Keratinocyte (primary cell): ENCODE measurements around the gene MBTD1. TPM values are rescaled to one million over a fixed set of nuclear protein-coding genes. Genes with fewer than 3 reads are reported as not detected.

Experiments used
- DNase-seq: peaks from one replicate; pipeline ENCODE4 v3.0.0-alpha.2; 2011; ENCODE audit warnings: low read depth, missing footprints, low spot score
- FAIRE-seq: peaks from 2 replicates; lab custom pipeline; 2011; peaks lifted over from hg19 to GRCh38; lab: Jason Lieb, UNC
- H2AFZ ChIP-seq: 2 replicates; pipeline ENCODE4 v1.6.0; 2012; ENCODE audit warnings: low read length, control low read depth, inconsistent platforms; ENCODE audit not compliant: control insufficient read depth
- H3K27ac ChIP-seq: 2 replicates; pipeline ENCODE4 v1.5.1; 2011; ENCODE audit warnings: low read length; ENCODE audit not compliant: control insufficient read depth, insufficient read depth
- H3K27me3 ChIP-seq: 3 replicates; pipeline ENCODE4 v1.6.0; 2011; ENCODE audit warnings: low read length; ENCODE audit not compliant: control insufficient read depth, insufficient read depth; ENCODE audit errors: extremely low read depth
- H3K36me3 ChIP-seq, 2 experiments: 2 replicates in 1 of 2; 3 replicates in 1 of 2; pipeline ENCODE4 v1.5.1; 2011; ENCODE audit warnings: low read length in 2 of 2, mild to moderate bottlenecking in 1 of 2; ENCODE audit not compliant: control insufficient read depth in 2 of 2, insufficient read depth in 2 of 2; ENCODE audit errors: extremely low read depth in 1 of 2
- H3K4me1 ChIP-seq: 3 replicates; pipeline ENCODE4 v1.5.1; 2011; ENCODE audit warnings: low read length; ENCODE audit not compliant: control insufficient read depth, insufficient read depth; ENCODE audit errors: extremely low read depth
- H3K4me2 ChIP-seq: 3 replicates; pipeline ENCODE4 v1.6.0; 2011; ENCODE audit warnings: low read depth, low read length; ENCODE audit not compliant: control insufficient read depth, insufficient read depth; ENCODE audit errors: extremely low read depth
- H3K4me3 ChIP-seq, 3 experiments: fragments of 200-600 bp in 1 of 3; sonication (generic) in 1 of 3; 2 replicates in 2 of 3; 3 replicates in 1 of 3; pipeline ENCODE4 v1.5.1; 2011 to 2016; ENCODE audit warnings: low read length in 3 of 3, mild to moderate bottlenecking in 3 of 3, control low read depth in 2 of 3, inconsistent platforms in 1 of 3, low read depth in 1 of 3, mixed read lengths in 1 of 3, mixed run types in 1 of 3, moderate library complexity in 1 of 3; ENCODE audit not compliant: control insufficient read depth in 2 of 3, insufficient read depth in 2 of 3; ENCODE audit errors: extremely low read depth in 1 of 3
- H3K79me2 ChIP-seq: 2 replicates; pipeline ENCODE4 v1.6.0; 2012; ENCODE audit warnings: low read length; ENCODE audit not compliant: control insufficient read depth, insufficient read depth
- H3K9ac ChIP-seq: 3 replicates; pipeline ENCODE4 v1.6.0; 2011; ENCODE audit warnings: low read length; ENCODE audit not compliant: control insufficient read depth, insufficient read depth; ENCODE audit errors: extremely low read depth
- H3K9me1 ChIP-seq: 3 replicates; pipeline ENCODE4 v1.6.0; 2011; ENCODE audit warnings: low read length; ENCODE audit not compliant: control insufficient read depth, insufficient read depth; ENCODE audit errors: extremely low read depth
- H3K9me3 ChIP-seq: 2 replicates; pipeline ENCODE4 v1.5.1; 2012; ENCODE audit warnings: low read depth, low read length; ENCODE audit not compliant: control insufficient read depth
- H4K20me1 ChIP-seq: 3 replicates; pipeline ENCODE4 v1.6.0; 2011; ENCODE audit warnings: low read length; ENCODE audit not compliant: control insufficient read depth, insufficient read depth; ENCODE audit errors: extremely low read depth
- EZH2 ChIP-seq: IDR thresholded peaks from one replicate; pipeline ENCODE4 v1.6.1; 2012; ENCODE audit warnings: inconsistent platforms, mild to moderate bottlenecking, low read length, moderate library complexity
- dilution Hi-C: fragments of 300-500 bp; cut with MboI; formaldehyde crosslinking; loops from one replicate; pipeline ENCODE4 v1.7.0; 2020; ENCODE audit warnings: low sequenced_read_pairs; ENCODE audit not compliant: extremely low pct_ligation_motif_present
- polyA plus RNA-seq, 5 experiments: library from polyadenylated mRNA; depleted of rRNA in 3 of 5; stranded (reverse) in 3 of 5; stranded (forward) in 1 of 5; unstranded in 1 of 5; fragments of >200 nt; gene quantifications; 1 replicate in 1 of 5; 2 replicates in 3 of 5; 3 replicates in 1 of 5; pipeline versions ENCODE4 v1.2.1 to v1.2.3, GENCODE V29; 2011 to 2012; ENCODE audit warnings: missing spikeins in 2 of 5, low read depth in 1 of 5, low replicate concordance in 1 of 5
- TF ChIP-seq, protein P1 (sequence below), 3 experiments: IDR thresholded peaks in 1 of 3; conservative IDR thresholded peaks in 1 of 3; optimal IDR thresholded peaks in 1 of 3; 2 replicates in 2 of 3; 3 replicates in 1 of 3; pipeline versions ENCODE3 to v1.5.1; 2011; ENCODE audit warnings: low read length in 3 of 3, mild to moderate bottlenecking in 3 of 3, moderate library complexity in 2 of 3, control low read depth in 1 of 3, inconsistent platforms in 1 of 3; ENCODE audit not compliant: insufficient read depth in 2 of 3; ENCODE audit errors: extremely low read depth in 1 of 3

The MBTD1 gene
- polyA plus RNA-seq, 1 donor (not counting 4 experiments of a cell fraction or from before 2014, with no cell fraction given) = 7.0 TPM

DNA sequence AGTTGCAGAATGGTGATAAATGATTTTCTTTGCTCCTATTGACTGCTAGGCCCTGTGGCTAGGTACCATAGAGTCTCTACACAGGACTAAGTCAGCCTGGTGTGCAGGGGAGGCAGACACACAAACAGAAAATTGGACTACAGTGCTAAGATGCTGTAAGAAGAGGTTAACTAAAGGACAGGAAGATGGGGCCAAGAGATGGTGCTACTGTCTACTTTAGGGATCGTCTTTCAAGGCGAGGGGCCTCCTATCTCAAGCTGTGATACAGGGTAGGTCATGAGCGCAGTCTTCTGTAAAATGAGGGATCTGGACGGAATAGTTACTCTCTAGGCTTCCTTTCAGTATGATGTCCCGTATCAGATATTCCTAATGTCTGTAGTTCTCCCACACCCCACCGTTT, 105.7 kb downstream of the MBTD1 start:
- Histone ChIP-seq H3K4me2 (peak overlapping the region; percentile 98), H2AFZ (peak overlapping the region; percentile 94), H3K79me2 (peaks cover 57% of the 10 kb centered on the region), H4K20me1 (no peaks in the 10 kb centered on the region), H3K27me3 (no peaks in the 10 kb centered on the region), H3K9me3 (no peaks in the 10 kb centered on the region), H3K9me1 (no peaks in the 10 kb centered on the region), H3K36me3 (peaks cover 4 to 8% of the 10 kb centered on the region in 2 experiments), H3K9ac (peak overlapping the region; percentile 93), H3K4me3 (peak overlapping the region; percentile 78 to 98 (median 86)), H3K4me1 (peaks cover 13% of the 10 kb centered on the region), H3K27ac (peak overlapping the region; percentile 94)
- FAIRE-seq (no peak), DNase-seq (no peak)
- TF ChIP-seq, protein P1, sequence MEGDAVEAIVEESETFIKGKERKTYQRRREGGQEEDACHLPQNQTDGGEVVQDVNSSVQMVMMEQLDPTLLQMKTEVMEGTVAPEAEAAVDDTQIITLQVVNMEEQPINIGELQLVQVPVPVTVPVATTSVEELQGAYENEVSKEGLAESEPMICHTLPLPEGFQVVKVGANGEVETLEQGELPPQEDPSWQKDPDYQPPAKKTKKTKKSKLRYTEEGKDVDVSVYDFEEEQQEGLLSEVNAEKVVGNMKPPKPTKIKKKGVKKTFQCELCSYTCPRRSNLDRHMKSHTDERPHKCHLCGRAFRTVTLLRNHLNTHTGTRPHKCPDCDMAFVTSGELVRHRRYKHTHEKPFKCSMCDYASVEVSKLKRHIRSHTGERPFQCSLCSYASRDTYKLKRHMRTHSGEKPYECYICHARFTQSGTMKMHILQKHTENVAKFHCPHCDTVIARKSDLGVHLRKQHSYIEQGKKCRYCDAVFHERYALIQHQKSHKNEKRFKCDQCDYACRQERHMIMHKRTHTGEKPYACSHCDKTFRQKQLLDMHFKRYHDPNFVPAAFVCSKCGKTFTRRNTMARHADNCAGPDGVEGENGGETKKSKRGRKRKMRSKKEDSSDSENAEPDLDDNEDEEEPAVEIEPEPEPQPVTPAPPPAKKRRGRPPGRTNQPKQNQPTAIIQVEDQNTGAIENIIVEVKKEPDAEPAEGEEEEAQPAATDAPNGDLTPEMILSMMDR (optimal IDR thresholded peaks at IDR 0.05 in 1 of 3, IDR thresholded peaks at IDR 0.05 in 1 of 3, conservative IDR thresholded peaks at IDR 0.05 in 1 of 3; ENCODE audit: extremely low read depth in 1 of 3, insufficient read depth in 2 of 3, low read length in 3 of 3) = no peak
- no peak for TF ChIP-seq EZH2
- dilution Hi-C loops = no loop called here

DNA sequence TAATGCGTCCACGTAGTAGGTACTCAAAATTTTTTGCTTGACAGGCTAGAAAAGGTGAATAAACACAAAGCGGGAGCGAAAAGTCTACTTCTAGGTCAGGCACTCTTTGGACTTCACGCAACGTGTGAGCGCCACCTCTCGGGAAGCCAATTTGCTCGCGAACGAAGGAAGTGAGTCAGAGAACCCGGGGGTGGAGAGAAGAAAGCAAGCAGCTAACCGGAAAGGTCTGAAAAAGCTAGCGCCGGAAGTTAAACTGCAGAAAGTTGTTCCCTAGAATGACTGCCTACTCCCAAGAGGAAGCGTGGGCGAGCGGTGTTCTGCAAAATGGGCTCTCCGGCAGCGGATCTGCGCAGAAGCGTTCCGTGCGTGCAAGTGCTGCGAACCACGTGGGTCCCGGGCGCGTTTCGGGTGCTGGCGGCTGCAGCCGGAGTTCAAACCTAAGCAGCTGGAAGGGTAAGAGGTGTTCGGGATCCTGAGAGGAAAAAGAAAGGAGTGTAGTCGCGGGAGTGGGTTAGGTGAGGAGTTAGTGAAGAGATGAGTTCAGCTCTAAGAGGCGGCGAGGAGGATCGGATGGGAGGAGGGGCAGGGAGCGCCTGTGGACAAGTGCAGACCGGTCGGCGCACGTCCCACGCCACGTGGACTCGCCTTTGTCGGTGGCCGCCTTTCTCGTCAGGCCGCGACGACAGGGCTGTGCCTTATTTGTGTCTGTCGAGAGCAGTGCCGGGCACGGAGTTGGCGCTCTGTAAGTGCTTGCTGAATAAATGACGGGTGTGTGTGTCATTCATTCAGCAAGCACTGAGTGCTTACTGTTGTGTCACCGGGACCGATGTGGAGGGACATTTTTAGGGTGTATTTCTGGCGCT, 106.4 kb downstream of the MBTD1 start, which contains the start of gene NME1:
TSS of gene NME1 (plus strand) at position 350 of the 863 bp plus-strand sequence. CDS start 2,096 bp downstream, outside the sequence.
- Histone ChIP-seq H3K27me3 (no peaks in the 10 kb centered on the region), H3K36me3 (peaks cover 1 to 8% of the 10 kb centered on the region in 2 experiments), H2AFZ (peak within 1 kb of the TSS; percentile 94), H4K20me1 (no peaks in the 10 kb centered on the region), H3K9me1 (no peaks in the 10 kb centered on the region), H3K9ac (peak within 1 kb of the TSS; percentile 93), H3K9me3 (no peaks in the 10 kb centered on the region), H3K4me3 (peak within 1 kb of the TSS; percentile 78 to 98 (median 86)), H3K4me1 (peaks cover 13% of the 10 kb centered on the region), H3K27ac (peak within 1 kb of the TSS; percentile 94), H3K79me2 (peaks cover 50% of the 10 kb centered on the region), H3K4me2 (peak within 1 kb of the TSS; percentile 98)
- DNase-seq = peak; percentile 95
- TF ChIP-seq EZH2 = no peak
- TF ChIP-seq, protein P1 (optimal IDR thresholded peaks at IDR 0.05 in 1 of 3, IDR thresholded peaks at IDR 0.05 in 1 of 3, conservative IDR thresholded peaks at IDR 0.05 in 1 of 3; ENCODE audit: extremely low read depth in 1 of 3, insufficient read depth in 2 of 3, low read length in 3 of 3) = peak; percentile 76 to 96 (median 88)
- dilution Hi-C loops = no loop called here
- FAIRE-seq = peak; percentile 88
